IPS DF 4.7 (cell line): ENCODE measurements around the gene PDE1A.
A peak's percentile ranks its signal among the peaks of the same experiment; 100 is the strongest.
"Not testable (repeated sequence)": the region's sequence is repeated elsewhere in the genome, so short reads cannot be mapped to it uniquely, and the experiment has no call there.

Source experiments
- DNase-seq: peaks from one replicate; pipeline ENCODE4 v3.0.0-alpha.2; 2013; ENCODE audit warnings: low spot score; ENCODE audit errors: extremely low read depth

PDE1A gene

GRCh38 chr2:182281276-182281675 lies 145.6 kb downstream of the PDE1A start:
- no peak for DNase-seq

GRCh38 chr2:182280118-182280517 lies 146.7 kb downstream of the PDE1A start:
- no peak for DNase-seq

- not testable (repeated sequence) for DNase-seq
Observed at GRCh38 chr2:182276662-182277061, 150.2 kb downstream of the PDE1A start.

- no peak for DNase-seq
Observed at GRCh38 chr2:182267971-182268370, 158.9 kb downstream of the PDE1A start.

GRCh38 chr2:182266909-182267308 lies 159.9 kb downstream of the PDE1A start:
- DNase-seq: no peak

GRCh38 chr2:182265718-182266117 lies 161.1 kb downstream of the PDE1A start:
- DNase-seq: no peak

GRCh38 chr2:182261860-182262387 lies 164.9 kb downstream of the PDE1A start:
- no peak for DNase-seq

GRCh38 chr2:182259629-182260150 lies 167.1 kb downstream of the PDE1A start:
- DNase-seq: no peak

GRCh38 chr2:182252534-182252933 lies 174.3 kb downstream of the PDE1A start:
- DNase-seq: no peak

GRCh38 chr2:182248898-182249297 lies 177.9 kb downstream of the PDE1A start:
- no peak for DNase-seq

- DNase-seq: no peak
Observed at GRCh38 chr2:182248362-182248761, 178.5 kb downstream of the PDE1A start.

GRCh38 chr2:182247831-182248230 lies 179.0 kb downstream of the PDE1A start:
- no peak for DNase-seq

GRCh38 chr2:182245963-182246362 lies 180.9 kb downstream of the PDE1A start:
- DNase-seq: no peak

GRCh38 chr2:182242609-182243008 lies 184.2 kb downstream of the PDE1A start:
- DNase-seq: no peak

GRCh38 chr2:182241936-182242335 lies 184.9 kb downstream of the PDE1A start:
- no peak for DNase-seq

GRCh38 chr2:182240862-182241371 lies 185.9 kb downstream of the PDE1A start:
- peak; percentile 19 for DNase-seq

GRCh38 chr2:182230561-182230960 lies 196.3 kb downstream of the PDE1A start:
- no peak for DNase-seq

- no peak for DNase-seq
Observed at GRCh38 chr2:182229297-182229696, 197.5 kb downstream of the PDE1A start.

GRCh38 chr2:182228741-182229140 lies 198.1 kb downstream of the PDE1A start:
- DNase-seq: no peak

- no peak for DNase-seq
Observed at GRCh38 chr2:182228073-182228473, 198.8 kb downstream of the PDE1A start.

GRCh38 chr2:182226807-182227206 lies 200.0 kb downstream of the PDE1A start:
- no peak for DNase-seq

GRCh38 chr2:182224669-182225068 lies 202.2 kb downstream of the PDE1A start:
- DNase-seq: no peak

GRCh38 chr2:182220998-182221397 lies 205.8 kb downstream of the PDE1A start:
- DNase-seq: no peak

- no peak for DNase-seq
Observed at GRCh38 chr2:182220335-182220734, 206.5 kb downstream of the PDE1A start.
